Breast epithelium (tissue), 4 donors: ENCODE measurements around the gene LYL1. TPM values are rescaled to one million over a fixed set of nuclear protein-coding genes. Genes with fewer than 3 reads are reported as not detected.
A peak's percentile ranks its signal among the peaks of the same experiment; 100 is the strongest.

Experiments used
- DNase-seq, 2 donors: peaks; one replicate each; pipeline ENCODE4 v3.0.0-alpha.2; 2019; ENCODE audit warnings: low spot score in 2 of 2
- H3K27ac ChIP-seq, 2 donors: fragments of 200-600 bp; sonication (generic) in 1 of 2; one replicate each; pipeline ENCODE4 v1.5.1; 2016 to 2019; ENCODE audit warnings: mild to moderate bottlenecking in 1 of 2
- H3K27me3 ChIP-seq, 2 donors: fragments of 200-600 bp; sonication (generic) in 1 of 2; one replicate each; pipeline versions ENCODE4 v1.5.1 to v1.6.0; 2017 to 2019; ENCODE audit warnings: control low read depth in 1 of 2, mild to moderate bottlenecking in 1 of 2
- H3K36me3 ChIP-seq: fragments of 200-600 bp; one replicate; pipeline ENCODE4 v1.5.1; 2019
- H3K4me1 ChIP-seq, 2 donors: fragments of 200-600 bp; sonication (generic); one replicate each; pipeline ENCODE4 v1.5.1; 2016 to 2019; ENCODE audit warnings: control low read depth in 1 of 2
- H3K4me3 ChIP-seq, 3 donors: fragments of 200-600 bp; sonication (generic); 1 replicate in 2 of 3; 2 replicates in 1 of 3; pipeline ENCODE4 v1.5.1; 2016 to 2019; ENCODE audit warnings: mild to moderate bottlenecking in 3 of 3, moderate library complexity in 2 of 3
- H3K9me3 ChIP-seq, 2 donors: fragments of 200-600 bp; sonication (generic) in 1 of 2; one replicate each; pipeline ENCODE4 v1.5.1; 2016 to 2019; ENCODE audit warnings: control low read depth in 1 of 2
- CTCF ChIP-seq, 3 donors: fragments of 450-650 bp; IDR thresholded peaks; one replicate each; pipeline ENCODE4 v1.5.1; 2016 to 2017; ENCODE audit warnings: antibody characterized with exemption in 3 of 3, mild to moderate bottlenecking in 3 of 3, moderate library complexity in 3 of 3
- POLR2A ChIP-seq: fragments of 450-650 bp; IDR thresholded peaks from one replicate; pipeline ENCODE4 v1.6.1; 2016; ENCODE audit warnings: antibody characterized with exemption, mild to moderate bottlenecking, moderate library complexity
- POLR2AphosphoS5 ChIP-seq, 3 donors: sonication (generic); formaldehyde crosslinking; IDR thresholded peaks; one replicate each; pipeline ENCODE4 v1.6.1; 2017; ENCODE audit warnings: antibody characterized with exemption in 3 of 3
- intact Hi-C: fragments of 100-400 bp; cut with DNase I; formaldehyde crosslinking; loops from one replicate; pipeline ENCODE4 v1.15.1; 2023; ENCODE audit warnings: low total_unique reads
- total RNA-seq, 3 donors: library from RNA; depleted of rRNA; stranded (reverse); fragments of >200 nt; gene quantifications; one replicate each; pipeline ENCODE4 v1.1.0, GENCODE V29; 2016

The LYL1 gene
- total RNA-seq, 3 donors from 2014 or later = 7.0 to 21.0 (median 9.2) TPM

GRCh38 chr19:13087795-13088537, 14.7 kb downstream of the LYL1 start:
- Histone ChIP-seq H3K4me1 (peaks cover 9 to 10% of the 10 kb centered on the region in 2 donors), H3K27ac (peak overlapping the region in 1 of 2 donors; percentile 88), H3K9me3 (no peaks in the 10 kb centered on the region), H3K36me3 (no peaks in the 10 kb centered on the region), H3K27me3 (no peaks in the 10 kb centered on the region), H3K4me3 (no peak overlapping the region)
- DNase-seq = no peak
- TF ChIP-seq POLR2A = no peak
- no peak for TF ChIP-seq POLR2AphosphoS5 (IDR thresholded peaks at IDR 0.05)
- no peak for TF ChIP-seq CTCF (IDR thresholded peaks at IDR 0.05)
- intact Hi-C loops = no loop called here

DNA sequence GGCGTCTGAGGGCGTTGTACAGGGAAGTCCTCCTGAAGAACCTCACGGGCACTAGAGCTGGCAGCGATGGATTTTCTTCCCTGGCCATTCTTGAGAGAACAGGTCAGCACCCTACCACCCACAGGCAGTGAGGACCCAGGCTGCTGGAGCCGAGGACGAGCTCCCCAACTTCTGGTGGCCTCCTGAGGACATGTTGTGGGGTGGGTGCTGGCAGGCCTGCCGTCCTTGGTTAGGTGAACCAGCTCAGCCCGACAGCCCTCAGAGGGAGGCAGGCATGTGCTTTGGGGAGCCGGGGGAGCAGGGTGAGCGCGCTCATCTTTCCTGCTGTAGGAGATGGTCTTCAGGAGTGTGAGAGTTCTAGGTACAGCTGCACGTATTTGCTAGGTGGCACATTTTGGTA, 15.4 kb downstream of the LYL1 start:
- TF ChIP-seq CTCF (IDR thresholded peaks at IDR 0.05) (no peak), POLR2A (no peak), POLR2AphosphoS5 (IDR thresholded peaks at IDR 0.05) (no peak)
- peak overlapping the region; percentile 50 to 55 for H3K27ac ChIP-seq
- intact Hi-C loops = no loop called here
- DNase-seq = no peak
- peaks cover 5 to 9% of the 10 kb centered on the region in 2 donors for H3K4me1 ChIP-seq
- no peaks in the 10 kb centered on the region for H3K27me3 ChIP-seq
- no peaks in the 10 kb centered on the region for H3K36me3 ChIP-seq
- no peak overlapping the region for H3K4me3 ChIP-seq
- H3K9me3 ChIP-seq = no peaks in the 10 kb centered on the region

DNA sequence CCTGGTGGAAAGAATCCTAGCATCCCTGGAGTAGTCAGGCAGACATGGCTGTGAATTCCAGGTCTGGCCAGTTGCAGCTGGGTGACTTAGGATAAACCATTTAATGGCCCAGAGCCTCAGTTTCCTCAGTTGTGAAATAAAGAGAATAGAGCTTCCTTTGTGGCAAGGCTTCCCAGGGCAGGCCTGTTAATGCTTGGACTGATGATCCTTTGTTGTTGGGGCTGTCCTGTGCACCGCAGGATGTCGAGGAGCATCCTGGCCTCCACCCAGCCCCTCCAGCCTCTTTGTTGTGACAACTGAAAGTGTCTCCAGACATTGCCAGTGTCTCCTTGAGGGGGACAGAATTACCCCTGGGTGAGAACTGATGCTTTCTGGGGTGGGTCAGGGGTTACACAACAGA, 16.3 kb downstream of the LYL1 start:
- Histone ChIP-seq H3K36me3 (no peaks in the 10 kb centered on the region), H3K9me3 (no peaks in the 10 kb centered on the region), H3K4me1 (peaks cover 0 to 4% of the 10 kb centered on the region in 2 donors), H3K4me3 (no peak overlapping the region), H3K27ac (peak overlapping the region; percentile 50 to 55), H3K27me3 (no peaks in the 10 kb centered on the region)
- intact Hi-C loops = no loop called here
- no peak for DNase-seq
- TF ChIP-seq CTCF (IDR thresholded peaks at IDR 0.05) = no peak
- no peak for TF ChIP-seq POLR2A
- TF ChIP-seq POLR2AphosphoS5 (IDR thresholded peaks at IDR 0.05) = no peak

DNA sequence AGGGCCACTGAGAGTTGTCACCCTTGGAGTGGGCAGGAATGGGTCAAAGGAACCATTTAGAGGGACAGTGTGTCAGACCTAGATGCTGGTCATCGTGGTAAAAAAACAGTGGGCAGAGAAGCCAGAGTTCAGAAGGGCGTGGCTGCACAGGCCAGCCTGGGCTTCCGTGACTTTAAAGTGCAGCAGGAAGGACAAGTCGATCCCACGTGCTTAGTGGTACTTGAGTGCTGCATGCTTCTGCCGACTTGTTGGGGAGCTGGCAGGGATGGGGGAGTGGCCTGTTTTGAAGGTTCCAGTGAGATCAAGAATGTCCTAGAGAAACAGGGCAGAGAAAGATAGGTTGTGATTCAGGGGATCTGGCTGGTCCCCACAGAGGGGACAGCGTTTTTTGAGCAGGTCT, 17.0 kb downstream of the LYL1 start:
- peaks cover 0 to 4% of the 10 kb centered on the region in 2 donors for H3K4me1 ChIP-seq
- intact Hi-C loops = no loop called here
- H3K36me3 ChIP-seq = no peaks in the 10 kb centered on the region

More for the DNA sequence above, 17.0 kb downstream of the LYL1 start:
- DNase-seq = no peak
- no peaks in the 10 kb centered on the region for H3K27me3 ChIP-seq
- TF ChIP-seq POLR2A (no peak), POLR2AphosphoS5 (IDR thresholded peaks at IDR 0.05) (no peak), CTCF (IDR thresholded peaks at IDR 0.05) (no peak)
- peak overlapping the region; percentile 50 to 55 for H3K27ac ChIP-seq
- no peak overlapping the region for H3K4me3 ChIP-seq
- H3K9me3 ChIP-seq = no peaks in the 10 kb centered on the region
